HG03439 (cell line): ENCODE measurements around the gene PHF10.
"Not testable (repeated sequence)": the region's sequence is repeated elsewhere in the genome, so short reads cannot be mapped to it uniquely, and the experiment has no call there.

Source experiments
- ATAC-seq: cut with Tn5 transposase; IDR thresholded peaks from one replicate; pipeline ENCODE4 v1.9.1; 2021; ENCODE audit warnings: mild to moderate bottlenecking, moderate library complexity; ENCODE audit not compliant: unreplicated experiment

Gene PHF10

GRCh38 chr6:169723200-169723909 is 945 bp downstream of the PHF10 start:
- ATAC-seq: peak; percentile 33

GRCh38 chr6:169722362-169723199 is 1.7 kb downstream of the PHF10 start:
- peak; percentile 29 for ATAC-seq

GRCh38 chr6:169720207-169720855 is 4.0 kb downstream of the PHF10 start:
- ATAC-seq: no peak

GRCh38 chr6:169719117-169719516 is 5.2 kb downstream of the PHF10 start:
- no peak for ATAC-seq

GRCh38 chr6:169714595-169714994 is 9.7 kb downstream of the PHF10 start:
- ATAC-seq: no peak

- no peak for ATAC-seq
These were observed 10.1 kb downstream of the PHF10 start for GRCh38 chr6:169714178-169714577.

GRCh38 chr6:169710009-169710408 is 14.3 kb downstream of the PHF10 start:
- no peak for ATAC-seq

GRCh38 chr6:169709293-169709692 is 15.0 kb downstream of the PHF10 start:
- no peak for ATAC-seq

GRCh38 chr6:169707772-169708171 is 16.5 kb downstream of the PHF10 start:
- no peak for ATAC-seq

- no peak for ATAC-seq
These were observed 21.5 kb downstream of the PHF10 start for GRCh38 chr6:169702840-169703246.

- ATAC-seq: peak; percentile 94
These were observed 22.1 kb downstream of the PHF10 start, which contains the start of the genes C6orf120 and WDR27 for GRCh38 chr6:169701954-169702839. Gene C6orf120 (plus strand): TSS chr6:169702126. CDS start chr6:169702460, 334 bp downstream. Gene WDR27 (minus strand): TSS chr6:169702029. CDS start chr6:169689005, 13,024 bp downstream.

- peak; percentile 8 for ATAC-seq
These were observed 22.9 kb downstream of the PHF10 start for GRCh38 chr6:169701311-169701953.

GRCh38 chr6:169700296-169700695 is 24.0 kb downstream of the PHF10 start:
- no peak for ATAC-seq

- not testable (repeated sequence) for ATAC-seq
These were observed 27.2 kb downstream of the PHF10 start for GRCh38 chr6:169697115-169697514.

- no peak for ATAC-seq
These were observed 29.2 kb downstream of the PHF10 start for GRCh38 chr6:169695131-169695530.

- no peak for ATAC-seq
These were observed 31.8 kb downstream of the PHF10 start for GRCh38 chr6:169692516-169692915.

GRCh38 chr6:169691260-169691659 is 33.0 kb downstream of the PHF10 start:
- no peak for ATAC-seq

- ATAC-seq: no peak
These were observed 35.0 kb downstream of the PHF10 start for GRCh38 chr6:169689287-169689686.

GRCh38 chr6:169685860-169686259 is 38.4 kb downstream of the PHF10 start:
- no peak for ATAC-seq

GRCh38 chr6:169684056-169684455 is 40.2 kb downstream of the PHF10 start:
- no peak for ATAC-seq
